ENCODE measurements around the gene CACNA2D2. TPM values are rescaled to one million over a fixed set of nuclear protein-coding genes. Genes with fewer than 3 reads are reported as not detected.

Gene CACNA2D2
- total RNA-seq, 2 donors from 2014 or later: 5.6 to 9.1 TPM

GRCh38 chr3:50530001-50530970 is 26.9 kb upstream of the CACNA2D2 start:
- no peak for DNase-seq (ENCODE audit: low spot score)
- Histone ChIP-seq H3K36me3 (no peaks in the 10 kb centered on the region), H3K4me3 (peak overlapping the region in 1 of 2 donors; percentile 24), H3K9me3 (no peaks in the 10 kb centered on the region), H3K27ac (no peak overlapping the region), H3K27me3 (replicated peaks; ENCODE audit: insufficient read depth) (no peaks in the 10 kb centered on the region), H3K4me1 (replicated peaks) (no peaks in the 10 kb centered on the region)
- intact Hi-C loops (cut with DNase I): no loop called here
- TF ChIP-seq POLR2AphosphoS5 (IDR thresholded peaks at IDR 0.05): no peak
- no peak for TF ChIP-seq CTCF (IDR thresholded peaks at IDR 0.05)
- no peak for TF ChIP-seq POLR2A (IDR thresholded peaks at IDR 0.05)
- WGBS: 10% methylated on average over 48 of the region's 48 CpGs

- H3K36me3 ChIP-seq: no peaks in the 10 kb centered on the region
- no peaks in the 10 kb centered on the region for H3K27me3 ChIP-seq (replicated peaks; ENCODE audit: insufficient read depth)
- no peaks in the 10 kb centered on the region for H3K9me3 ChIP-seq
- H3K4me3 ChIP-seq: no peak overlapping the region
- H3K4me1 ChIP-seq (replicated peaks): no peaks in the 10 kb centered on the region
- no peak overlapping the region for H3K27ac ChIP-seq
- TF ChIP-seq POLR2A (IDR thresholded peaks at IDR 0.05): no peak
- TF ChIP-seq CTCF (IDR thresholded peaks at IDR 0.05): no peak
- no peak for TF ChIP-seq POLR2AphosphoS5 (IDR thresholded peaks at IDR 0.05)
- intact Hi-C loops (cut with DNase I): no loop called here
- no peak for DNase-seq (ENCODE audit: low spot score)
- WGBS: 22% methylated on average over 6 of the region's 6 CpGs
Observed at GRCh38 chr3:50525987-50526386, 22.6 kb upstream of the CACNA2D2 start.

- H3K27me3 ChIP-seq (replicated peaks; ENCODE audit: insufficient read depth): no peaks in the 10 kb centered on the region
- no peaks in the 10 kb centered on the region for H3K36me3 ChIP-seq
- no peaks in the 10 kb centered on the region for H3K9me3 ChIP-seq
- no peak overlapping the region for H3K27ac ChIP-seq
- intact Hi-C loops (cut with DNase I): no loop called here
- no peak for DNase-seq (ENCODE audit: low spot score)
- 68% methylated on average over 9 of the region's 9 CpGs for WGBS
- H3K4me3 ChIP-seq: no peak overlapping the region
- no peaks in the 10 kb centered on the region for H3K4me1 ChIP-seq (replicated peaks)
- TF ChIP-seq POLR2A (IDR thresholded peaks at IDR 0.05) (no peak), POLR2AphosphoS5 (IDR thresholded peaks at IDR 0.05) (no peak), CTCF (IDR thresholded peaks at IDR 0.05) (no peak)
Observed at GRCh38 chr3:50525191-50525910, 21.9 kb upstream of the CACNA2D2 start.

GRCh38 chr3:50524746-50525145 is 21.3 kb upstream of the CACNA2D2 start:
- Histone ChIP-seq H3K27me3 (replicated peaks; ENCODE audit: insufficient read depth) (no peaks in the 10 kb centered on the region), H3K36me3 (no peaks in the 10 kb centered on the region), H3K4me3 (no peak overlapping the region), H3K9me3 (no peaks in the 10 kb centered on the region), H3K27ac (no peak overlapping the region), H3K4me1 (replicated peaks) (no peaks in the 10 kb centered on the region)
- TF ChIP-seq CTCF (IDR thresholded peaks at IDR 0.05): no peak
- no peak for TF ChIP-seq POLR2A (IDR thresholded peaks at IDR 0.05)
- no peak for TF ChIP-seq POLR2AphosphoS5 (IDR thresholded peaks at IDR 0.05)
- WGBS: 66% methylated on average over 5 of the region's 5 CpGs
- no peak for DNase-seq (ENCODE audit: low spot score)
- intact Hi-C loops (cut with DNase I): no loop called here

Measured in prostate gland (tissue), 2 donors.